HG03064 (cell line): ENCODE measurements around the gene CACNA2D3.

Experiments
- ATAC-seq: cut with Tn5 transposase; IDR thresholded peaks from one replicate; pipeline ENCODE4 v1.9.1; 2021; ENCODE audit warnings: low read depth; ENCODE audit not compliant: unreplicated experiment

Gene CACNA2D3

GRCh38 chr3:54917862-54918261, 795.5 kb downstream of the CACNA2D3 start:
- no peak for ATAC-seq

DNA sequence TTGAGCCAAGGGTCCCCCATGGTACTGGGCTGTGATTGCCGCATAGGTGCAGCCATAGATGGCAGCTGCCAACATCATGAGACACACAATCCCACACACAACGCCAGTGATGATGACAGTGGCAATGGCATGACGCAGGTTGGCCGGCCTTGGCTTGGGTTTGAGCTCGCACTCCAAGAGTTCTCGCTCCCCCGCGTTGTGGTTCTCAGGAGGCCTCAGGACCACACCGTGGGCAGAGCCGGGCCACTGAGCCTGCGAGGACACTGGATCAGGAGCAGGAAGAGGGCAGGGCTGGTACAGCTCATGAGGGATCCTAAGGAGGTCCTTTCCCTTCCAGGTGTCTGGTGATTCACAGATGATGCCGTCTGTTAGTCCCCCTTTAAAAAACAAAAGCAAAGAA, 796.2 kb downstream of the CACNA2D3 start:
- no peak for ATAC-seq

DNA sequence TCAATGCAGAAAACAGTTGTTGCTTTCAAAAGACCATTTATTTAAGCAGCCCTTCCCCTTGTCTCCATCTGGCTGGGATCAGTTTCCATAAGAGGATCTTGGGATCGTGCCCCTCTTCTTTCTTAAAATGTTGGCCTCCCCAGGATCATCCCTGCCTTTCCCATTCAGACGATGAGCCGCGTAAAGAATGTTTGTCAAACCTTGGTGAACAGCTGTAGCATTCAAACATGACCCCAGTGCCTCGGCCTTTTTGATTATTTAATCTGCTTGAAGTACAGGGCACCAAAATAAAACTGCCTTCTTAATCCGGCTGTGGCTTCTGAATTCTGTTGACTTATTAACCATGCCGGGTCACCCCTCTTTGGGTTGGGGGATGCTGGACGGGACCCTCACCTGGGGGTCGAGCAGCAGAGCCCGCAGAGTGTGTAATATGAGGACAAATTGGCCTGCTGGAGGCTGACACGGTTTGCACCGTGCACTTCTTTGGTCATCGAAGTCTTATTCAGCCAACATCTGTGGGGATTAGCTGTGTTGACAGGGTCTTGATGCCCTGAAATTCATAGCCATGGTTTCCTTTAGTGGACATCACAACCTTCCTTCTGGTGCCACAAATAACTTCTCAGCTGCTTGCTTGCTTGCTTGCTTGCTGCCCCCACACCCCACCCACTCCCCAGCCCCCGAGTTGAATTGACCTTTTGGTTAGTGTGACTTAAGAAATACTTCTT, 805.9 kb downstream of the CACNA2D3 start, which contains the start of gene LRTM1:
LRTM1 (minus strand) TSS at position 14 of the 725 bp plus-strand sequence. CDS start 148 bp downstream, outside the sequence.
- ATAC-seq = no peak

GRCh38 chr3:54931182-54931581, 808.8 kb downstream of the CACNA2D3 start:
- no peak for ATAC-seq

GRCh38 chr3:54932606-54933005, 810.3 kb downstream of the CACNA2D3 start:
- no peak for ATAC-seq

GRCh38 chr3:54935869-54936268, 813.5 kb downstream of the CACNA2D3 start:
- ATAC-seq = no peak

GRCh38 chr3:54936561-54936960, 814.2 kb downstream of the CACNA2D3 start:
- ATAC-seq = no peak

DNA sequence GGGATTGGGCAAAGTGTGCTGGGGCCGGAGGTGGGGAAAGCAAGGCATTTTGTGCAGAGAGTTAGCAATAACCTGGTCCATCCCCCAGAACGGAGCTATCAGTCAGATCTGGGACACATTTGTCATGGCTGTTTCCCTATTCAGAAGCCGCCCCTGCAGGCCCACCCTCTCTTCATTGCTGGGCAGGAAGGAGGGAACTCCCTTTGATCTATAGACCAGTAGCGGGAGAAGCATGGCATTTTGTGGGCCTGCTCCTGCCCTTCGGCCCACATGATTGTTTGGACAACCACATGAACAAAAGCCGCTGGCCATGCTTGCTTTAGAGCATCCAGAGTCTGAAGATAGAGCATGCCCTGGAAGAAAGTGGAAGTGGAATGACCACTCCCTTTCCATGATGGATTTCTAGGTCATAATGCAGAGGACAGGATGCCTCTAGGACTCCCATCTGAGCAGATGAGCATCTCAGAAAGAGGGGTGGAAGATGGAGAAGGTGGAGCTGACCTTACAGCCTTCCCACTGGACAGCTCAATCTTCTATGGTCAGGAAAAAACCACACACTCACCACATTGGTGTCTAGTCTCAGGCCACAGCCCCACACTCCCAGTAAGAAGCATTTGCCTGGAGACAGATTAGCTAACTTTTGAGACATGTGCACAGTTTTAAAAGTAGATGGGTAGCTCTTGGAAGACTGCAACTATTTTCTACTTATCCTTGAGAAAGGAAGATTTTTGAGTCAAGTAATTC, 817.4 kb downstream of the CACNA2D3 start:
- ATAC-seq = no peak

DNA sequence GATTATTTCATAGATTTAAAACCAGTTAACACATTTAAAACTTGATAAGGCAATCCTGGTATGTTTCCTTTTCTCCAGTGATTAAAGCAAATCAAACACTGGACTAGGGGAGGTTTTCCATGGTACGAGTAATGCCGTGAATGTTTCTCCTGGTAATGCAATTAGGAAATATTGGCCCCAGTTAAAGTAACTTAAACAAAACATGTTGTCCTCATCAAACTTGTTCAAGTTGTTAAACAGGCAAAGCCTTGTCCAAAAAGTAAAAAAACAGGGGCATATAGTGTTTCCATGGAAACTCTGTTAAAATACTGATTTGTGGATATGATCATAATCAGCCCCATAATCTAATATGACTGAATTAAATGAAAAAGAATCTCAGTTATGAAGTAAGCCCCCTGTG, 818.6 kb downstream of the CACNA2D3 start:
- ATAC-seq = no peak

- ATAC-seq = no peak
Measured at GRCh38 chr3:54941690-54942362, 819.5 kb downstream of the CACNA2D3 start.

- ATAC-seq = no peak
Measured at GRCh38 chr3:54949491-54950044, 827.2 kb downstream of the CACNA2D3 start.

DNA sequence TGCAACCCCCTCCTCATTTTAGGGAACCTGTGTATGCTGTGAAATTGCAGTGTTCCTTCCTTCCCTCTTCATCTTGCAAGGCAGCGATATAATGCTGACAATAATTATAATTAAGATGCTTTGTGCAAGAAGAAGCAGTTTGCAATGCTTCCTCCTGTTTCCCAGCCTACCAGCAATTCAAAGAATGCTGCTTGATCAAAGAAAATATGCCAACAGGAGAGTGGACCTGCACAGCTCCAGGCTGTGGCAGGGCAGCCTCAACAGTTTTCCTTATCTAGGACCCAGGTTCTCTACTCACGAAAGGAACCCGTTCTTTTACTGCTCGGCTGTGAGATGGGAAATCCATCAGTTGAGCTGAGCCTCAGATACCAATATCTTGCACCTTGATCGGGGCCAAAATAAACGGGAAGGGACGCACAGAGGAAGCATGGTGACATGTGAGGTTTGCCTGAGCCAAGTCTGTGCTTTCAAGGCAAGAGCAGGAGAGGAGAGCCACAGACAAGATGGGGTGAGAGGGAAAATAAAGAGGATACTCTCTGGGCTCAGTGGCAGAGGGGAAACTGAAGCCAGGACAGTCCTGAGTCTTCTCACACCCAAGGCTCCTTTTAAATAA, 828.1 kb downstream of the CACNA2D3 start:
- ATAC-seq = no peak

GRCh38 chr3:54951405-54951804, 829.1 kb downstream of the CACNA2D3 start:
- no peak for ATAC-seq

- no peak for ATAC-seq
Measured at GRCh38 chr3:54954022-54954421, 831.7 kb downstream of the CACNA2D3 start.

DNA sequence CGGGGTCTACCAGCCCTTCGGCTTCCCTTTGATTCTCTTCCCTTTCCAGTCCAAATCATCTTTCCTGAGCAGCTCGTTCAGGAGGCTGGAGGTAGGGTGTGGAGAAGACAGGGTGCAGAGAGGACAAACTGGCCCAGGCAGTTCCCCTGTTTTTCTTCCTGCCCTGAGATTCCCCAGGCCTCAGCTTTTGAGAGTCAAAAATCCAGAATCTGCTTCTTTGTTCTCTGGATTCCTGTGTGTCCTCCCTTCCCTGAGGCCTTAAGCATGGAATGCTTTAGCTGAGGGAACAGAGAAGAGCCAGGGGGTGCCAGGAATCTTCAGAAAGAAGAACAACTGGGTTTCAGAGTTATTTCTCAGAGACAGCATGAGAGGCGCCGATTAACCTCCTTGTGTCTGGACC, 832.2 kb downstream of the CACNA2D3 start:
- no peak for ATAC-seq

- ATAC-seq = no peak
Measured at GRCh38 chr3:54955496-54955895, 833.1 kb downstream of the CACNA2D3 start.

- no peak for ATAC-seq
Measured at GRCh38 chr3:54955941-54956340, 833.6 kb downstream of the CACNA2D3 start.

DNA sequence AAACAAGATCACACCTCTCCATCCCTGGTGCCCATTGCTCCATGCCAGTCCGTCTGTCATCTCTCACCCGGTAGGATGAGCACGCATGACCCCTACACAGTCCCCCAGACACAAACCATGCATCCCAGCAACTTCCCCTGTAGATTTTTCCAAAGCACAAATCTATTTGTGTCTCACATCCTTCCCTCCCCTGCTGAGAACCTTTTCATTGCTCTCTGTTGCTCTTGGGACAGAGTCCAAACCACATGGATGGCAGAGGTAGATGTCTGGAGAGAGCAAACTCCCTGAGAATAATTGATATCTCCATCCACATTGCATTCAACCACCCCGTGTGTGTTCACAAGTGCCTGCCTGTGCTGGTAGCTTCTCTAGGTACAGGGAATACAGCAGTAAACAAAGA, 835.4 kb downstream of the CACNA2D3 start:
- no peak for ATAC-seq

GRCh38 chr3:54960082-54960481, 837.7 kb downstream of the CACNA2D3 start:
- ATAC-seq = no peak

DNA sequence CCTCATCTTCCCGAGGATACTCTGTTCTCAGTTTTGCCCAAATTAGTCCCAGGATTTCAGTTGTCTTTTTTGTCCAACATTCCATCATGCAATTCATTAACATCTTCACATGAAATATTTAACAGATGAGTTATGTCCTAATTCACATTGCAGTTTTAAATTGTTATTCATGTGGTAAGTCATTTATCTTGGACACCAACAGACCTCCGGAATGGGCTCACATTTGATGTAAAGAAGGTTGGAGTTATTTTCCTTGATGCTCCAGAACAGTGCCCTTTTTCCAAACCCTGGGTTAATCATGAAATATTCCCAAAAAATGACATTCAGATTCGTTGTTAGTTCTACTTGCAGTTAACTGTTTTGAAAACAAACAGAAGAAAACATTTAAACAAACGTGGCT, 838.3 kb downstream of the CACNA2D3 start:
- no peak for ATAC-seq

GRCh38 chr3:54962200-54962599, 839.8 kb downstream of the CACNA2D3 start:
- no peak for ATAC-seq
